T47D (cell line): ENCODE data around the gene GALNT10.
A peak's percentile ranks its signal among the peaks of the same experiment; 100 is the strongest.

Source experiments
- DNase-seq, 2 experiments: peaks; one replicate each; pipeline versions ENCODE4 v3.0.0 to v3.0.0-alpha.2; 2011 to 2012; ENCODE audit warnings: low read depth in 1 of 2, low spot score in 1 of 2
- JUND ChIP-seq: IDR thresholded peaks from 2 replicates; pipeline ENCODE4 v1.6.1; 2012; ENCODE audit warnings: low read depth
- in situ Hi-C: cut with HindIII; loops from 2 replicates; pipeline ENCODE4 v1.10.0; 2016; ENCODE audit warnings: low sequenced_read_pairs, low pct_unique_long_range_greater_than_20kb

The GALNT10 gene

GRCh38 chr5:154376481-154376880, 185.9 kb downstream of the GALNT10 start:
- TF ChIP-seq JUND, result no peak
- DNase-seq, result no peak
- in situ Hi-C loops, result no loop called here

- DNase-seq, result no peak
- TF ChIP-seq JUND, result no peak
- in situ Hi-C loops, result no loop called here
Observed at GRCh38 chr5:154377754-154378533, 187.4 kb downstream of the GALNT10 start.

- DNase-seq, result peak; percentile 53 to 94
- TF ChIP-seq JUND, result no peak
- in situ Hi-C loops, result no loop called here
Observed at GRCh38 chr5:154380263-154380662, 189.7 kb downstream of the GALNT10 start.

GRCh38 chr5:154384480-154385235, 194.1 kb downstream of the GALNT10 start:
- no peak for DNase-seq
- no peak for TF ChIP-seq JUND
- in situ Hi-C loops, result no loop called here

- no peak for DNase-seq
- TF ChIP-seq JUND, result no peak
- in situ Hi-C loops, result no loop called here
Observed at GRCh38 chr5:154385236-154385512, 194.6 kb downstream of the GALNT10 start.

GRCh38 chr5:154386952-154387629, 196.6 kb downstream of the GALNT10 start:
- in situ Hi-C loops, result no loop called here
- no peak for TF ChIP-seq JUND
- no peak for DNase-seq

- no peak for TF ChIP-seq JUND
- no peak for DNase-seq
- in situ Hi-C loops, result no loop called here
Observed at GRCh38 chr5:154388842-154389241, 198.3 kb downstream of the GALNT10 start.

GRCh38 chr5:154390096-154390495, 199.6 kb downstream of the GALNT10 start:
- in situ Hi-C loops, result no loop called here
- TF ChIP-seq JUND, result no peak
- DNase-seq, result no peak

- no peak for DNase-seq
- in situ Hi-C loops, result no loop called here
- no peak for TF ChIP-seq JUND
Observed at GRCh38 chr5:154390746-154391359, 200.3 kb downstream of the GALNT10 start.

- no peak for TF ChIP-seq JUND
- DNase-seq, result no peak
- in situ Hi-C loops, result no loop called here
Observed at GRCh38 chr5:154391788-154392187, 201.3 kb downstream of the GALNT10 start.

GRCh38 chr5:154393850-154394249, 203.3 kb downstream of the GALNT10 start:
- no peak for DNase-seq
- no peak for TF ChIP-seq JUND
- in situ Hi-C loops, result no loop called here

GRCh38 chr5:154394307-154394706, 203.8 kb downstream of the GALNT10 start:
- DNase-seq, result no peak
- TF ChIP-seq JUND, result no peak
- in situ Hi-C loops, result no loop called here
